H1 (cell line): ENCODE measurements around the gene KRTAP5-1. TPM values are rescaled to one million over a fixed set of nuclear protein-coding genes. Genes with fewer than 3 reads are reported as not detected.
A peak's percentile ranks its signal among the peaks of the same experiment; 100 is the strongest.

Source experiments
- ASH2L ChIP-seq: fragments of 200-600, 300-600 bp; sonication (generic); IDR thresholded peaks from one replicate; pipeline ENCODE4 v1.7.1; 2017; ENCODE audit warnings: low read length
- CHD1 ChIP-seq: IDR thresholded peaks from 2 replicates; pipeline ENCODE4 v1.6.1; 2012; ENCODE audit warnings: low read depth, low read length, improper control_type of control experiment
- MAFK ChIP-seq: IDR thresholded peaks from 2 replicates; pipeline ENCODE4 v1.6.1; 2012; ENCODE audit warnings: low read depth, mild to moderate bottlenecking, improper control_type of control experiment, low read length
- MAX ChIP-seq: IDR thresholded peaks from 2 replicates; pipeline ENCODE4 v1.6.1; 2012; ENCODE audit warnings: inconsistent platforms
- RBBP5 ChIP-seq: IDR thresholded peaks from 2 replicates; pipeline ENCODE4 v1.7.1; 2012; ENCODE audit warnings: low read depth, mild to moderate bottlenecking, inconsistent platforms, low read length, moderate library complexity, borderline replicate concordance
- polyA plus RNA-seq, 7 experiments: library from polyadenylated mRNA; depleted of rRNA in 3 of 7; stranded (reverse) in 5 of 7; unstranded in 2 of 7; fragments of >200 nt in 5 of 7; fragments of 200-250 nt in 2 of 7; gene quantifications; 1 replicate in 5 of 7; 2 replicates in 1 of 7; 4 replicates in 1 of 7; pipeline versions ENCODE4 v1.2.1 to v1.2.3, GENCODE V29; 2011 to 2013; ENCODE audit warnings: missing spikeins in 2 of 7, mixed read lengths in 2 of 7
- total RNA-seq: library from RNA; stranded (reverse); fragmentation: NEBNext Ultra II Directional; extraction: Animal tissue kit (Norgen Biotek cat#: 25700); gene quantifications from 2 replicates; pipeline ENCODE4 v1.2.1, GENCODE V29; 2021

Gene KRTAP5-1
- total and polyA plus RNA-seq, 2 of the 8 experiments (the other 6 are each of a cell fraction or from before 2014, with no cell fraction given), result not detected

GRCh38 chr11:1570896-1571759, 14.0 kb downstream of the KRTAP5-1 start (continued):
- TF ChIP-seq MAFK, result no peak
- TF ChIP-seq MAX, result 0 out of 2 replicates have a peak, but pooled peaks have one; percentile 8
- no peak for TF ChIP-seq CHD1
- TF ChIP-seq ASH2L, result peak; percentile 33
- no peak; the same call in 1 of the 2 replicates for TF ChIP-seq RBBP5
